CD4-positive, alpha-beta T cell treated with Interferon gamma for 1 hour (primary cell): ENCODE results near the gene DUT.

Experiments
- DNase-seq: peaks from one replicate; pipeline ENCODE4 v3.0.0-alpha.2; 2020

Gene DUT

DNA sequence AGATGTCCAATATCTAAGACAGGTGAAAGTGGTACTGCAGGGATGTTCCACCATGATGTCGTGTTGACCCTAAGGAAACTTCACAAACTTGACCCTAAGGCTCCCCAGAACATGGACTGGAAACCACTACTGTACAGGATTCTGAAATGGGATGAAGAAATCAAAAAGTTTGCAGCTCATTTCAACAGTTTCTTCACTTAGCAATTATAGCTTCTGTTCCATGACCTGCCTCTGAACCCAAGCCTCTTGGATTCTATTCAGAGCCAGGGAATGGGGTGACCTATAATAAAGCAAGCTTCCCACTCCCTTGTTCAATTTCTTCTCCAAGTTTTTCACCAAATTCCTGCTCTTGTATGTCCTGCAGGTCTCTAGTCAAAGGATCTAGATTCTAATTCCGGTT lies 40.7 kb downstream of the DUT start:
- DNase-seq, result no peak

DNA sequence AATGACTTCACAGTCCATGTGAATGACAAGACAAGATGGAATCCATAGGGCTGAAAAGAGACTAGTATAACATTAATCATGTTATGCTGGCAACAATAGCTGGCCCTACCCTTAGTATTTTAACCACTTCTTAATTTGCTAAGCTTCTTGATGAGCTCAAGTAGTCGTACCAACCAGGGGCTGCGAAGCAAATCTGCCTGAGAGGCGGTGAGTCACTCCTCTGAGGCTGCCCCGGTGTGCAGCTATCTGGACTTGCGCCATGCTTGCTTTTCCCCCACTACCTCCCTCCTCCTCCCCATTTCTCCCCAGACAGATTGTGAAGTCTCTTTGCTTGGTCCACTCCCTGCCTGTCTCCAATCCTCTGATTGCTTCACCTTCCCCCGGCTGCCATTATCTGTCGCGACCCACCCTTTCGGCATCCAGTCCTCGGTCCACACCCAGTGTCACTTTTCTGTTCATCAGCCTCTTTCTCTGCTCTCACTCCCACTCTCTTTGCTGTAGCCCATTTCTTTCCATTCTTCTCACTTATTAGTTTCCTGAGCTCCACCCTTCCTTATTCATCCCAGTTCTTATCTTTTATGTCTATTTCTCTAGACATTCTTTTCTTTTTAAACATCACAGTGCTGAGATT lies 42.7 kb downstream of the DUT start:
- DNase-seq, result no peak

DNA sequence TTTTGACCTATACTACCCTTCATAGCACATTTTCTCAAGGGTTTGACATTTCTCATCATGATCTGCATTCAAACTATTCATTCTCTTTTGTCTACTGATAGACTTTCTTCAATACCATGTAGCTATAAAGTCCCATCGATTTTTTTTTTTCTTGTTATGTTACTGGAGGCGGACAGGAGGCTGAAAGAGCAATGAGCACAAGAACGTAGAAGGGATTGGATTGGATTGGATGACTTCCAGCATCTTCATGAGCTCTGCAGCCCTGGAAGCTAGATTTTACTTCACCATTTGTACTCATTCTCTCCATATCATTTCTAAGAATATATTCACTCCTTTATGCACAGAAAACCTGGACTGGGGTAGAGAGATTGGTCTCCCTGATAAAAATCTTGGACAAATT lies 43.2 kb downstream of the DUT start:
- no peak for DNase-seq

DNA sequence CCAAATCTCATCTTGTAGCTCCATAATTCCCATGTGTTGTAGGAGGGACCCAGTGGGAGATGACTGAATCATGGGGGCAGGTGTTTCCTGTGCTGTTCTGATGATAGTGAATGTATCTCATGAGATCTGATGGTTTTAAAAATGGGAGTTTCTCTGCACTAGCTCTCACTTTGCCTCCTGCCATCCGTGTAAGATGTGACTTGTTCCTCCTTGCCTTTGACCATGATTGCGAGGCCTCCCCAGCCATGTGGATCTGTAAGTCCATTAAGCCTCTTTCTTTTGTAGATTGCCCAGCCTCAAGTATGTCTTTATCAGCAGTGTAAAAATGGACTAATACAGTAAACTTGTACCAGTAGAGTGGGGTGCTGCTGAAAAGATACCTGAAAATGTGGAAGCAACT lies 44.5 kb downstream of the DUT start:
- DNase-seq, result no peak

DNA sequence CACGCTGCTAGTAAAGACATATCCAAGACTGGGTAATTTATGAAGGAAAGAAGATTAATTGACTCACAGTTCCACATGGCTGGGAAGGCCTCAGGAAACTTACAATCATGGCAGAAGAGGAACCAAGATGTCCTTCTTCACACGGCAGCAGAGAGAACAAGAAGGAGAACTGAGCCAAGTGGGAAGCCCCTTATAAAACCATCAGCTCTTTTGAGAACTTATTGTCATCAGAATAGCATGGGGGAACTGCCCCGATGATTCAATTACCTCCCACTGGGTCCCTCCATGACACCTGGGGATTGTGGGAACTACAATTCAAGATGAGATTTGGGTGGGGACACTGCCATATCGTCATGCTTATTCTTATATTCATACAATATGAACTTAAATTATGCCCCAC lies 49.0 kb downstream of the DUT start:
- no peak for DNase-seq

DNA sequence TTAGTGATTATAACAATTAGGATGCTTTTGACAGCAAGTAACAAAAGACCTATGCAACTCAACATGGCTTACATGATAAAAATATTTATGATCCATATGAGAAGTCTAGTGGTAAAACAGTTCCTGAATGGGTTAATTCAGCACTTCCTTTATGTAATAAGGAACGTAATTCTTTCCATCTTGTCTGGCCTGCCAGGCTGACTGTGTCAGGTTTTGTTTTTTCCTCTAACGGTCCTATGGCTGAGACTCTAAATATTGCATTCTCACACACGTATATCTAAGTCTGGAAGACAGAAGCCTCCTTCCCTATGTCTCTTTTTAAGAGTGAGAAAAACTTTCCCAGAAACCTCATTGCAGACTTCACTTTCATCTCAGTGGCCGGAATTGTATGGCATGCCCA lies 50.6 kb downstream of the DUT start:
- no peak for DNase-seq

DNA sequence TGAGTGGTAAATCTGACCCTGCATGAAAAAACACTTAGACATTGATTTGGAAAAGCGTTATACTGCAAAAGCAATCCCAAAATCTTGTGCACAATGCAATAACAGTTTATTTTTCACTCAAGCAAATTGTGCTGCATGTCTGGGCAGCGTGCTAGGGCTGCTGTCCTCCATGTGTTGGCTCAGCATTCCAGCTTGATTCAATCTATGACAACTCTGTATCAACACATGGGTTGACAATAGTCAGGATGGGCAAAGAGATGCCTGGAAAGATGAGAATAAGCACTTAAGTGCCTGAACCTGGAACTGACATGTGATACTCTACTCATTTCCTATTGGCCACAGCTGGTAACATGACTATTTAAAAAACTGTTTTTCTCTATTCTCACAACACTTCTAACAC lies 51.8 kb downstream of the DUT start:
- DNase-seq, result no peak

DNA sequence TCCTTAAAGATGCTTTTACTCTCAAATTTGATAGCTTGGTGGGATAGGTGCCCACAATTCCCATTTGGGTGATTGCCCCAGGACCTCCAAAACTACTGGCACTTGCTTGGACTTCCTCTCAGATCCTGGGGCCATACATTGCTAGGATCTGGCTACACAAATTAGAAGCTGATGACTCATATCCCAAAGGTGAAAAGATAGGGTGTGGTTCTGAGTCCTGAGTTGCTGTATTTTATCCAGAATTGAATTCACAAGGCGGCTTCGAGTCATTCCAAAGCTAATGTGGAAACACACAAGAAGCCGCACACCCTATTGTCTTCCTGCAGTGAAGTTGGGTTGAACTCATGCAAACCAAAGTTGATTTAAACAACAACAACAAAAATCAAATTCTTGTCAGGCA lies 53.4 kb downstream of the DUT start:
- DNase-seq, result no peak

DNA sequence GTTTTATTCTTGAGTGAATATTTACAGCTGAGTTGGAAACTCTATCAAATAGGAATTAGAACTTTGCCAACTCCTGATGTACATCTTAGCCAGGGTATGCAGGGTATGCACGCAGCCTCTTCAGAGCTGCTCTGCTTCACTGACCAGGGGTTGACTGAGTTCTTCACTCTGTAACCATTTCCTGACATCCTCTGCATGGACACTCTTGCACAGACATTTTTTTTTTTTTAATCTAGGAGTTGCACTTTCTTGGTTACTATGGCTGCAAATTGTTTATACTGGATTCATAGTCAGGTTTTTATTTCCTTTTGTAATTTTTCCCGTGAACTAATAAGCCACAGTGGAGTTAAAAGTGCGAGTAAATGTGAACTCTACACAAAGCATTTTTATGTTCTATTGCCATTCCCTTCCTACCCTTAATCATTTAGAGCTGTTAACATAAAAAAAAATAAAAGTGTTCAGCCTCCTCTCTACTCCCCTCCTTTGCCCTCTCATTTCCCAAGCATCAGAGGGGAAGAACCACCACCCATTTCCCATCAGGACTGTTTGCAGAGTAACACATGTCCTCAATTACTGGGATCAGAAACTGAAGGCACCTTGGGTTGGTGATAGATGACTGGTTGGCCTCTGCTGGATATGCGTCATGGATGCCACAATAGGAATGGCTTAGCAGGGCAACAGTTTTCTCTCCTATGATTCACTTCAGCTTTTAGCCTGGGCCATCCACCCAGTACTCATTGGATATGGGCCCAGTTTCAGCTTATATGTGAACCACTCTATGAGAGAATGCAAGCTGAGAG lies 54.0 kb downstream of the DUT start:
- DNase-seq, result no peak

DNA sequence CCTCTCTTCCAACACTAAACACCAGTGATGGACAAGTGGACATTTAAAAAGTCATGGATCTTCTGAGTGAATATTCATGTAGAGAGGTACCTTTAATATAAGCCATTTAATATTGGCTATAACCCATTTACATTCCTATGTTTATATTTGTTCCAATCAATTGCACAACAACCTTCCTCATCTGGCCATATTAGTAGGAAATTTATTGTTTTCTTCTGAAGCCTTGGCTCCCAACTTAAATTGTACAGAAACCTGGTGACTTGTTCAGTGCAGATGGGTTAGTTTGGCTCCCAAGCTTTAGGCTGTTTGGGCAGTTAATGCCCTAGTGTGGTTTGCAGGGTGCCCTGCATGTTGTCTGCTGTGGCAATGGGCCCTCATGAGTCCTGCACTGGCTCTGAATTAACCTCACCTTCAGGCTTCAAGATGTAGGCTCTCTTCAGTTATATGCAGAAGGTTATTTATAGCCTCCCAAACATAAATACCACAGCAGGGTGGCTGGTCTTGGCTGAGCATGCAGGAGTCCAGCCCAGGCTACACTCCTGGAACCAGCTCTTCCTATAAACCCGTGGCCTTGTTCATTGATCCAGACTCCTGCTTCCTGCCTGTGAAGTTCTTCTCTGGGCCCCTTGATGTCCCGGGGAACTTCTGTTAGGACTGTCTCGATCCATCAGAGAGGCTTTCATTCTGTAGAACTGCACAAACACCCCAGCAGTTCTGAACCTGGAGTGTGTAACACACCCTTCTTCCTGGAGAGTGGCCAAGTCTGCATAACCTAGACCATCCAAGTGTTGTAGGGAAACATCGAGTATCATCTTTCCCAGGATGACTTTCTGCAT lies 57.0 kb downstream of the DUT start:
- DNase-seq, result no peak

DNA sequence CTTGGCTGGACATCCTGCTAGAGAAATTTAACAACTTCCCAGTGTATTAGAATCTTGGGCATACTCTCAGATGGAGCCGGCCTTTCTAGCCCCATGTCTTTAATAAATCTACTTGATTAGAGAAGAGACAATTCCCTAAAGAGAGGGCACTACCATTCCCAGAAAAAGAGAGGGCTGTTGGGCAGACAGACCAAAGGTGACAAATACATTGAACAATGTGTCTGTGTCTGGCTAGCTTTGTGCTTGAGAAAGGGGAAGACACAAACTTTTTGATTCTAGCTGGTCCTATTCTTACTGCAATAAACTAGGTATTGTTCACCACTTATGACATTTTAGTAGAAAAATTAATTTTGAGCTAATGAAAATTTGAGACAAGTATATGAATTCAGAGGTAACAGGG lies 57.7 kb downstream of the DUT start:
- DNase-seq, result no peak

DNA sequence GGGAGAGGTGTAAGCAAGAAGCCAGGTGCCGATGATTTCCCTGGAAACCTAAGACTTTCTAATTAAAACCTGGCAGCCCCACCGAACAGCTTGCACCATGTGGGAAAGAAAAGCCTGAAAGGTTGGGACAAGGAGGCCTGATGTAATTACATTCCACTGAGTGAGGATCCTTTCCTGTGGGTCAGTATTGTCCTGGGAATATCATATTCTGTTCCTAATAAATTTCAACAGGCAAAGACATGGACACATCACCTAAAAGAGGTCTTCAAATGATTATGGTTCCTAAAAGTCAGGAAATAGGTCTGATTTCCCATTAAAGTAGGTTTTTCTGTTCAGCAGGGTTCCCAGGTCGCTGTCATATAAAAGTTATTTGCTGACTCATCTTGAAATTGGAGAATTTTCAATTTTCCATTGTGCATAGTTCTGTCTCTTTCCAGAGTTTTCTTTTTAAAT lies 58.5 kb downstream of the DUT start:
- no peak for DNase-seq

DNA sequence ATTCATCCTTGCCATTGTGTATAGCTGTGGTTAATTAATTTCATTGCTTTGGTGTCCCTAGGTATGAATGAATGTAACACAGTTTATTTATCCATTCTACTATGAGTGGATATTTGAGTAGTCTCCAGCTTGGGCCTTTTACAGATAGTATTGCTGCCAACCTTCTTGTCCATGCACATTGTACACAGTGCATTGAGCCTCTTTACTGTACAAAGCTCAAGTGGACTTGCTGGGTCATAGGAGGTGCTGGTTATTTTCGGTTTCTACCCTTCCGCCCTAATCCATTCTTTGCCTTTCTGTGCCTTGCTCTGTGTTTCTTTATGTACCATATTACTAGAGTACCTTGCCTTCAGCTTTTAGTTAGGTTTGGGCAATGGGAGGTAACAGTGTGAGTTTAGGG lies 60.7 kb downstream of the DUT start:
- DNase-seq, result no peak

DNA sequence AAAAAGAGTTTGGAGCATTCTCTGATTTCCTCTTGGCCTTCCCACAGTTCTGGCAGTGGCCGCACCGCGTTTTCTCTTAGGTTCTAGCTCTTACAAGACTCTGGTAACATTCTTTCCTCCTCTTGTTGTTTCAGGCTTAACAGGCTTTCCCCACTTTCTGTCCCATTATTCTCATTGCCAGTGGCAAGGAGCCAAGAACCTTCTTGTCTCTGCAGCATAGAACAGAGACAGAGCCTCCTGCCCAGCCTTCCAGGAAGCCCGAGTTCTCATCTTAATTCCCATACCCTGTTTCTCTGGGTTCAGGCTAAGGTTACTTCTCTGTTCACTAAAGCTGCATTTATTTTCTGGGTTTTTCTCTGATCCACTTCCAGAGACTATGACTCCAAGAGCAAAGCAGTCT lies 61.1 kb downstream of the DUT start:
- no peak for DNase-seq
